AG04450 (cell line): ENCODE measurements around the gene RABGAP1. TPM values are rescaled to one million over a fixed set of nuclear protein-coding genes. Genes with fewer than 3 reads are reported as not detected.
A peak's percentile ranks its signal among the peaks of the same experiment; 100 is the strongest.

Experiments used
- CTCF ChIA-PET: fragments of 300-600, 350-600 bp; formaldehyde crosslinking; extraction: SDS; loops from one replicate; lab custom pipeline; 2022; ENCODE audit warnings: antibody characterized with exemption, inconsistent platforms; lab: Charles Lee
- POLR2A ChIA-PET: fragments of 350-600 bp; formaldehyde crosslinking; extraction: SDS; loops from one replicate; lab custom pipeline; 2021; ENCODE audit warnings: antibody characterized with exemption, inconsistent platforms; lab: Yijun Ruan, JAX
- DNase-seq: peaks from one replicate; pipeline ENCODE4 v3.0.0-alpha.2; 2011; ENCODE audit warnings: low read depth, low spot score
- H3K27ac ChIP-seq: one replicate; pipeline ENCODE4 v1.5.1; 2012; ENCODE audit warnings: low read depth, low read length, control low read depth
- H3K27me3 ChIP-seq: one replicate; pipeline ENCODE4 v1.6.0; 2012; ENCODE audit warnings: low read length; ENCODE audit not compliant: control insufficient read depth, insufficient read depth
- H3K4me3 ChIP-seq: 2 replicates; pipeline ENCODE4 v1.5.1; 2011; ENCODE audit warnings: mild to moderate bottlenecking, low read depth, low read length, control low read depth
- H3K9me3 ChIP-seq: 2 replicates; pipeline ENCODE4 v1.5.1; 2012; ENCODE audit warnings: low read length; ENCODE audit not compliant: control insufficient read depth, insufficient read depth
- polyA plus RNA-seq: library from polyadenylated mRNA; depleted of rRNA; stranded (reverse); fragments of >200 nt; gene quantifications from 2 replicates; pipeline ENCODE4 v1.2.3, GENCODE V29; 2011
- TF ChIP-seq, protein P1 (sequence below): IDR thresholded peaks from 2 replicates; pipeline ENCODE4 v1.5.1; 2011; ENCODE audit warnings: low read depth, low read length, control low read depth, inconsistent platforms

Gene RABGAP1
- polyA plus RNA-seq, 1 experiment: 69.4 TPM

DNA sequence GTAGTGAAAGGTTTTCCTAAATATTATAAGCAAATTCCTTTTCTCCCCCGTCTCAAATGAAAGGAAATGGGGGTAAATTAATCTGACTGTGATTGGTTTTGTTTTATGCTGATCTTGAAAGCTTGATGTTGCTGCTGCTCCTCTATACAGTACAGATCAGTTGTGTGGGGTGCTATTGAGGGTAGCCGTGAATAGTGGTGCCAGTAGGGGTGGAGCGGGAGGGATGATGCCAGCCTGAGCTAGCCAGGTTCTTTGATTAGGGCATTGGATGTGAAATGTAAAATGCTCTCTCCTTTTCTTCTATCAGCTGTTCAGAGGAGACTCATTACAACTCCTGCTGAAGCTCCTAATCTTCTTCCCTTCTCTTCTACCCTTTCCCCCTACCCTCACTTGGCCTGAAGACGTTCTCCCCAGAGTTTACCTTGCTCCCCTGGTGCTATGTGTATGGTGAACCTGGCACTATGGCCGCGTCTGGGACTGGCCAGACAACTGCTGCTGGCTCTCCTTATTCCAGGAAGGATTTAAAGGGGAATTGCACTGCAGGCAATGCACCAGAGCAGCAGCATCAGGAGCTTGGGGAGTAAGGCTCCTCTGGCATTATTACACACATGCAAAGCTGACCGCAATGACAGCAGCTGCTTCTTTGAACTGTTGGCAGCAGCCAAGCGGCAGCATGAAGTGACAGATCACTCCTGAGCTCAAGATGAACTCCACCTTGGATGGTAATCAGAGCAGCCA, 93.2 kb downstream of the RABGAP1 start:
- H3K27me3 ChIP-seq: no peaks in the 10 kb centered on the region
- TF ChIP-seq, protein P1, sequence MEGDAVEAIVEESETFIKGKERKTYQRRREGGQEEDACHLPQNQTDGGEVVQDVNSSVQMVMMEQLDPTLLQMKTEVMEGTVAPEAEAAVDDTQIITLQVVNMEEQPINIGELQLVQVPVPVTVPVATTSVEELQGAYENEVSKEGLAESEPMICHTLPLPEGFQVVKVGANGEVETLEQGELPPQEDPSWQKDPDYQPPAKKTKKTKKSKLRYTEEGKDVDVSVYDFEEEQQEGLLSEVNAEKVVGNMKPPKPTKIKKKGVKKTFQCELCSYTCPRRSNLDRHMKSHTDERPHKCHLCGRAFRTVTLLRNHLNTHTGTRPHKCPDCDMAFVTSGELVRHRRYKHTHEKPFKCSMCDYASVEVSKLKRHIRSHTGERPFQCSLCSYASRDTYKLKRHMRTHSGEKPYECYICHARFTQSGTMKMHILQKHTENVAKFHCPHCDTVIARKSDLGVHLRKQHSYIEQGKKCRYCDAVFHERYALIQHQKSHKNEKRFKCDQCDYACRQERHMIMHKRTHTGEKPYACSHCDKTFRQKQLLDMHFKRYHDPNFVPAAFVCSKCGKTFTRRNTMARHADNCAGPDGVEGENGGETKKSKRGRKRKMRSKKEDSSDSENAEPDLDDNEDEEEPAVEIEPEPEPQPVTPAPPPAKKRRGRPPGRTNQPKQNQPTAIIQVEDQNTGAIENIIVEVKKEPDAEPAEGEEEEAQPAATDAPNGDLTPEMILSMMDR: no peak
- H3K27ac ChIP-seq: no peak overlapping the region
- POLR2A ChIA-PET: interaction anchor here (0.8 kb wide), 1 partner anchor 29 kb away, joined by 4 read pairs; no protein-coding TSS in a partner anchor
- no peak overlapping the region for H3K4me3 ChIP-seq
- CTCF ChIA-PET: interaction anchor here (1.3 kb wide), 1 partner anchor 316 kb away, joined by 4 read pairs; no protein-coding TSS in a partner anchor
- no peak for DNase-seq
- H3K9me3 ChIP-seq: no peaks in the 10 kb centered on the region

DNA sequence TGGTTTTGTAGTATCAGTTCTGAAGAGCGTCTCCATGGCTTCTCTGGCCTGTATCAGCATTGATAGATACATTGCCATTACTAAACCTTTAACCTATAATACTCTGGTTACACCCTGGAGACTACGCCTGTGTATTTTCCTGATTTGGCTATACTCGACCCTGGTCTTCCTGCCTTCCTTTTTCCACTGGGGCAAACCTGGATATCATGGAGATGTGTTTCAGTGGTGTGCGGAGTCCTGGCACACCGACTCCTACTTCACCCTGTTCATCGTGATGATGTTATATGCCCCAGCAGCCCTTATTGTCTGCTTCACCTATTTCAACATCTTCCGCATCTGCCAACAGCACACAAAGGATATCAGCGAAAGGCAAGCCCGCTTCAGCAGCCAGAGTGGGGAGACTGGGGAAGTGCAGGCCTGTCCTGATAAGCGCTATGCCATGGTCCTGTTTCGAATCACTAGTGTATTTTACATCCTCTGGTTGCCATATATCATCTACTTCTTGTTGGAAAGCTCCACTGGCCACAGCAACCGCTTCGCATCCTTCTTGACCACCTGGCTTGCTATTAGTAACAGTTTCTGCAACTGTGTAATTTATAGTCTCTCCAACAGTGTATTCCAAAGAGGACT, 94.2 kb downstream of the RABGAP1 start:
- no peak for DNase-seq
- Histone ChIP-seq H3K27me3 (no peaks in the 10 kb centered on the region), H3K27ac (no peak overlapping the region), H3K4me3 (no peak overlapping the region), H3K9me3 (no peaks in the 10 kb centered on the region)
- ChIA-PET CTCF (interaction anchor here (0.6 to 1.3 kb wide), 2 partner anchors 315 to 1765 kb away, joined by 3 to 4 read pairs; no protein-coding TSS in a partner anchor), POLR2A (interaction anchor here (0.8 kb wide), 1 partner anchor 28 kb away, joined by 4 read pairs; no protein-coding TSS in a partner anchor)
- TF ChIP-seq, protein P1: no peak

DNA sequence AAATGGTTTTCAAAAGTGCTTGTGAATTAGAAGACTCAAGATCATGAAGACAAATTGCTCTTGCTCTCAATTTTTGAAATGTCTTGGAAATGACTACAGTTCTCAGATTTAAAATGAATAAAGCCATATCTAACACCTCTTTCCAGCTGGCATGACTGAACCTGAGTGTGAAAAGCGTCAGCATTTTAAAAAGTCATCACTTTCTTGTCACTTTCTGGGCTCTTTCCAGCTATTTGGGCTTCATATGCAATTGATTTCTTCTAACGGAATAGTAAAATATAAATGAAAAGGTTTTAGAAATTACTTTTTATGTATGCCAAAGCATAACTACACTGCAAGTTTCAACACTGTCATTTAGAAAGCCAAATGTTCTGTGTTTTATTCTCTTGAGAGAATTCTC, 95.0 kb downstream of the RABGAP1 start:
- Histone ChIP-seq H3K27me3 (no peaks in the 10 kb centered on the region), H3K4me3 (no peak overlapping the region), H3K27ac (no peak overlapping the region), H3K9me3 (no peaks in the 10 kb centered on the region)
- POLR2A ChIA-PET: no interaction called here
- CTCF ChIA-PET: interaction anchor here (1.0 kb wide), 1 partner anchor 313 kb away, joined by 5 read pairs; no protein-coding TSS in a partner anchor
- no peak for DNase-seq
- TF ChIP-seq, protein P1: no peak

DNA sequence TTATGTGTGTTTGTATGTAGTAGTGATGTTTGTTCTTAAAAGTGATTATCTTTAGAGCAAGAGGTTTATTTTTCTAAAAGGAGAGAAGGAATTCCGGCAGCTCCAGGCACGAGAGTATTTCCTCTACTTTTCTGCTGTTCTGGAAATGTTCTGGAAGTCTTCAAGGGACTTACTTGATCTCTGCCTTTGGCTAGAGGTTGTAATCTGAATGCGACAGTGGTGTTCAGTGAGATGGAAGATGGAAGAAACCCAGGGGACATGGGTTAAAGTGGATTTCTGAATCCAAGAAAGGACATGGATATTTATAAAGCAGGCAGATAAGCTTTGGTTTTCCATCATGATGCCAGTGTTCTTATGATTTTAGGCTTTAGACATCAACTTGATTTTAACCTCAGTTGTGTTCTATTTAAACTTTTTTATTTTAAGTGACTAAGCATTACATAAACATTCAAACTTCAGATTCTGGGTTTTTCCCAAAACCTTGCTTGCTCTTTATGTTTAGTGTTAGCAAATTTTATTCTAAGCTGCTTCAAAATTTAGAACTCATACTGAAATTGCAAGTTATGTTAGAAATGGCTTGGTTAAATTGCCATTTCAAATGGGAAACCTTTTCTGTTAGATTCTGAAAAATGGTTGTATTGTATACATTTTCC, 96.2 kb downstream of the RABGAP1 start:
- Histone ChIP-seq H3K27me3 (no peaks in the 10 kb centered on the region), H3K4me3 (no peak overlapping the region), H3K27ac (peak overlapping the region; percentile 80), H3K9me3 (no peaks in the 10 kb centered on the region)
- TF ChIP-seq, protein P1: no peak
- CTCF ChIA-PET: no interaction called here
- POLR2A ChIA-PET: interaction anchor here (0.5 kb wide), 1 partner anchor 153 kb away, joined by 5 read pairs; no protein-coding TSS in a partner anchor
- DNase-seq: no peak
